NCI-H460 (cell line): Measurements from ENCODE around the gene RNU5D-1. TPM values are rescaled to one million over a fixed set of nuclear protein-coding genes. Genes with fewer than 3 reads are reported as not detected.
A peak's percentile ranks its signal among the peaks of the same experiment; 100 is the strongest.

Experiments used
- DNase-seq: peaks from one replicate; pipeline ENCODE4 v3.0.0-alpha.2; 2016; ENCODE audit warnings: low read depth; ENCODE audit errors: extremely low read depth
- total RNA-seq: library from RNA; depleted of rRNA; stranded (reverse); fragments of >200 nt; shearing (Covaris generic); gene quantifications from 2 replicates; pipeline ENCODE4 v1.2.3, GENCODE V29; 2014

Gene RNU5D-1
- total RNA-seq, 1 experiment from 2014 or later: not detected

GRCh38 chr1:44733784-44734183 lies 2.8 kb upstream of the RNU5D-1 start:
- DNase-seq: no peak

DNA sequence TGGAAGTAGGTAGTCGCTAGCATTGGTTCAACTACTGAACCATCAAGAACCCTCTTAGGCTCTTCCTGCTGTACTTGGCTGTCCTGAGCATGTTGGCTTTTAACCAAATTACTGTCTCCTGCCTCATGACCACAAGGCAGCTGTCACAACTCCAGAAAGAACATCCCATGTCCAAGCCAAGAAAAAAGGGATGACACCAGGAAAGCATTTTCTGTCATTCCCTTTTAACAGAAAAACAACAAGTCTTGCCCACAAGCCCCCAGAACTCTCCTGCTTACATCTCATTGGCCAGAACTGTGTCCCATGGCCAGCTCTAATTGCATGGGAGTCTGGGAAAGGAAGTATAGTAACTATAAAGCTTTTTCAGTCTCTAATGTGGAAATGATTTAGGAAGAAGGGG lies 2.4 kb upstream of the RNU5D-1 start:
- DNase-seq: no peak

GRCh38 chr1:44724955-44725698 lies 5.8 kb downstream of the RNU5D-1 start:
- DNase-seq: no peak

DNA sequence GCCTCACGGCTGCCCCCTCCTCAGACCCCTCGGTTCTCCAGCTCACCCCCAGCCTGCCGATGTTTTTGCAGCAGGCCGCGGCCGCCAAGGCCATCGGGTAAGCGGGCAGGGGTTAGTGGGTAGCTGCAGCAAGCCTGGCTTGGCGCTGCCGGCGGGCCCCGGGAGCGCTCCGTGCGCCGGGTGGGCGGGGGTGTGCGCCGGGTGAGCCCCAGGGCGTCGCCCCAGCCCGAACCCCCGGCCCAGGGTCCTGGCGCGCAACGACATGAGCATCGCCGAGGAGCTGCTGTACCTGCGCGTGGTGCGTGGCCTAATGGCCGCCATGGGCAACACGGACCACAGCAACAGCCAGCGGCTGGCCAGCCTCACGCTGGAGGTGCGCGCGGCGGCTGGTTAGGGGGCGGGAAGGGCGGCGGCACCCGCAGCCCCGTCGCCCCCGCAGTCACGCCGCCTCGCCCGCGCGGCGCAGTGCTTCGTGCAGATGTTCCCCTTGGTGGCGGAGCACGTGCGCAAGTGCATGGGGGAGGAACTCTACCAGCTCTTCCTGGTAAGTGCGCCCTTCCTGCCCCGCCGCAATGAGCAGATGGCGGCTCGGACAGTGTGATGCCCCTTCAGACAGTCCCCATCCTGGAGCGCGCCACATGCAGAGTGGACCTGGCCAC lies 6.5 kb downstream of the RNU5D-1 start:
- DNase-seq: no peak

GRCh38 chr1:44723496-44724295 lies 7.3 kb downstream of the RNU5D-1 start:
- no peak for DNase-seq

- DNase-seq: no peak
These were observed 7.9 kb downstream of the RNU5D-1 start for GRCh38 chr1:44723064-44723463.

GRCh38 chr1:44721485-44722361 lies 9.2 kb downstream of the RNU5D-1 start:
- peak; percentile 96 for DNase-seq

DNA sequence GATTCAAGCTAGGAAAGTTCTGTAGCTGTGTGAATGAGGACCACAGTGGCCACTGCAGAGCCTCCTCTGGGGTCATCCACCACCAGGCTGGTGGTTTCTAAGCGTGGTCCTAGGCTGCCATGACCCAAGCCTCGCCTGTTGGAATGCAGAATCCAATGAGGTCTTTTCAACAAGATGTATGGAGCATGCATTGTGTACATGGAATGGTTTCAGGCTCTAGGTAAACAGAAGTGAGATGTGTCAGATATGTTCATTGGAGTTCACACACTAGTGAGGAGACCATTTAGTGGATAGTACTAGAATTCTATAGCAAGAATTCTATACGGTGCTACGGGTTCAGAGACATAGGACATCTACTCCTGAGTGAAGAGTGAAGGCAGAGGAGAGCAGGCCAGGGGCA lies 10.7 kb downstream of the RNU5D-1 start:
- DNase-seq: no peak

- no peak for DNase-seq
These were observed 11.7 kb downstream of the RNU5D-1 start for GRCh38 chr1:44719318-44719717.

- DNase-seq: no peak
These were observed 12.9 kb downstream of the RNU5D-1 start for GRCh38 chr1:44718091-44718490.

DNA sequence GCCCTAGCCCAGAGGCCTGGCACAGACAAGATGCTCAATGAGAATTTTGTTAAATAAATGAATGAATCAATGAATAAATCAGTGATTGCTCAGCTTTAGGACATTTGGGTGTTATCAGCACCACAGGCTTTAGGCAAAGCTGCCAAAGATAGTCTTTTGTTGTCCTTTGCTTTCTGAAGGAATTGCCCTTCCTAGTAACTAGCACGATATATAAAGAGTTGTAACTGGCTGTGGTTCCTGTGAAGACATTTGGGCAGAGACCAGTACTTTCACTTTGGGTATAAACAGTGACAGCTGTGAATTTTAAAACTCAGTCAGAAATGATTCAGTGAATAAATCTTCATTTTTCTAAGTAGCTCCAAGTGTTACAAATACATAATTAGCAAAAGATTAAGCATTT lies 13.3 kb downstream of the RNU5D-1 start:
- no peak for DNase-seq

DNA sequence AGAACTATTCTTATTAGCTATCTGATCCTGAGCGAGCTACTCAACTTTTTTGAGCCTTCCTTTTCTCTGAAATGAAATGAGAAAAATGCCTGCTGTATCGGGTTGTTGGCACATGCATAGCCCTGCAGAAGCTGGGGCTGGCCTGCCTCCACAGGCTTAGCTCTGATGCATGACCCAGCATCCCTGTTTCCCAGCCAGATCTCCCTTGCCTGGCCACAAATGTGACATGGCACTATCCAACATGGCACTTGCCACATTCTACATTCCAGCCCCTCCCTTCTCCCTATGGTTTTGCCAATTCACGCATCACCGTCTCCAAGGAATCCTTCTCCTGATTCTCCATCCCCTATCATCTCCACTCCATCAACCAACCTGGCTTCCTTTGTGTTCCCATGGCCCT lies 13.8 kb downstream of the RNU5D-1 start:
- no peak for DNase-seq

DNA sequence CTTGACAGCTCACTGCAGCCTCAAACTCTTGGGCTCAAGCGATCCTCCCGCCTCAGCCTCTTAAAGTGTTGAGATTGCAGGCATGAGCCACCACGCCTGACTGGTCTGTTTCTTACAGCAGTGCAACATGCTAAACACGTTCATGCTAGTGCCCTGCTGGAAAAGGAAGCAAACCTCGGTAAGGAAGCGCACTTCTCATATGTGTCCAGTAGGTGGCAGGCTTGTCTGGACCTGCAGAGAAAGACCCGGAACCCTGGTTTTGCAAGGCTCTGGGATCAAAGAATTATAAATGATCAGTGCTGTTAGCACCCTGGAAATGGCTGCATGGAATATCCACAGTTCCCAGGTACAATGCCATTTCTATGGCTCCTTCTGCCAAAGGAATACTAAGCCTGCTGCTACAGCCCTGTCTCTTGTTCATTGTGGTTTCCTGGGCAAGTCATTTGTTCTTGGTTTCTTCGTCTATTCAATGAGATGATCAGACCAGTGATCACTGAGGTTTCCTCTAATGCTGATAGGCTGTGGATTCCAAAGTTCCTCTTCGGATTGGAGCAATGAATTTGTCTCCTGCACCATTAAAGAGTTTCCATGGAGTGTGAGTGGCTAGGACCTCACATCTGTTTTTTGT lies 15.9 kb downstream of the RNU5D-1 start:
- DNase-seq: peak; percentile 53

DNA sequence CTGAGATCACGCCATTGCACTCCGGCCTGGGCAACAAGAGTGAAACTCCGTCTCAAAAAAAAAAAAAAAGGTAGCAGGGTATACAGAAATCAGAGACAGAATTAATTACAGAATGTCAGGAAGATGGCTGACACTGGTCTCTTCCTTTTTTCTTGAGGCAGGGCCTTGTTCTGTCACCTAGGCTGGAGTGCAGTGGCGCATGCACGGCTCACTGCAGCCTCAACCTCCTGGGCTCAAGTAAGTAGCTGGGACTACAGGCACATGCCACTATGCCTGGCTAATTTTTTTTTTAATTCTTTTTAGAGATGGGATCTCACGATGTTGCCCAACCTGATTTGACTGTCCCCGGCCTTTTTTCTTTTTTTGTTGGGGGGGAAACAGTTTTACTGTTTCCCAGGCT lies 16.4 kb downstream of the RNU5D-1 start:
- no peak for DNase-seq

DNA sequence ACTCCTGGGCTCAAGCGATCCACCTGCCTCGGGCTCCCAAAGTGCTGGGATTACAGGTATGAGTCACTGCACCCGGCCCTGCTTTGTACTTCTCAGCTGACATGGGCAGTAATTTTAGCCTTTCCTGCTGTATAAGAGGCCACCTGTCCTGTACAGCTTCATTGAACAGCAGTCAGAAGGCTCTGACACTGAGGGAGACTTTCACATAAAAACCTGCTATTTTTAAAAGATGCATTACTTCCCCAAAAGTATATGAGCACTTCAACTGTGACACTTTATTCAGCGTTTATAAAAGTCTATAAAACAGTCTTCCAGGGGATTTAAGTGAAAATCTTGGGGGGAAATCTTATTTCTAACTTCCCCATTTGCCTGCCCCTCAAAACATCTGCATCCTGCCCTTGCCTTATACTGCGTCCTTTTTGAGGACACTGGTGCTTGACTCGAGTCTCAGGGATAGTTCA lies 17.6 kb downstream of the RNU5D-1 start:
- DNase-seq: no peak

GRCh38 chr1:44707959-44708831 lies 22.8 kb downstream of the RNU5D-1 start:
- peak; percentile 44 for DNase-seq

DNA sequence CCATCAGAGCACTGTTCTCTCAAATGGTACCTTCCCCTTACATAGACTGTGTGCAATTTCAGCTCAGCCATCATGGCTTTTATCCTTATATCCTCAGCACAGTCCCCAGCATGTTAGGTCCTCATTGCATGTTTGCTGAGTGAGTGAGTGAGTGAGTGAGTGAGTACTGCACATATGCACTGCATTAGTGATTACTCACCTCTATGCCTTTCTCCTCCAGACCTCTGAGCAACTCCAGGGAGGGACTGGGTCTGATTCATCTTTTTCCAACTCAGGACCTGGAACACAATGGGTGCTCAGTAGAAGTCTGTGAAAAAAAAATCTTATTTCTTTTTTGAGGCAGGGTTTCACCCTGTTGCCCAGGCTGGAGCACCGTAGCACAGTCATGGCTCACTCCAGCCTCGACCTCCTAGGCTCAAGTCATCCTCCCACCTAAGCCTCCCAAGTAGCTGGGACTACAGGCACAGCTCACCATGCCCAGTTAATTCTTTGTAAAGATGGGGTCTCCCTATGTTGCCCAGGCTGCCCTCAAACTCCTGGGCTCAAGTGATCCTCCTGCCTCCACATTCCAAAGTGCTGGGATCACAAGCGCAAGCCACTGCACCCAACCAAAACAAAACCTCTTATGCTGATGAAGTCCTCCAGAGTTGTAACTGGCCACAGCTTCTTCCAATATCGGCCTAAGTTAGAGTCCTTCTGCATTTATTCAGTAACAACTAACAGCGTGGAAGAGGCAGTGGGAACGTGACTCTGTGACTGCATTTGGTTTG lies 23.7 kb downstream of the RNU5D-1 start:
- DNase-seq: no peak

- no peak for DNase-seq
These were observed 25.0 kb downstream of the RNU5D-1 start for GRCh38 chr1:44705938-44706337.
